GM15510 (cell line): ENCODE data around the gene SCAF1.

Experiments
- POLR2A ChIP-seq: IDR thresholded peaks from 3 replicates; pipeline ENCODE4 v1.6.1; 2011; ENCODE audit warnings: borderline replicate concordance; ENCODE audit not compliant: insufficient read length; ENCODE audit errors: extremely low read depth

The SCAF1 gene

DNA sequence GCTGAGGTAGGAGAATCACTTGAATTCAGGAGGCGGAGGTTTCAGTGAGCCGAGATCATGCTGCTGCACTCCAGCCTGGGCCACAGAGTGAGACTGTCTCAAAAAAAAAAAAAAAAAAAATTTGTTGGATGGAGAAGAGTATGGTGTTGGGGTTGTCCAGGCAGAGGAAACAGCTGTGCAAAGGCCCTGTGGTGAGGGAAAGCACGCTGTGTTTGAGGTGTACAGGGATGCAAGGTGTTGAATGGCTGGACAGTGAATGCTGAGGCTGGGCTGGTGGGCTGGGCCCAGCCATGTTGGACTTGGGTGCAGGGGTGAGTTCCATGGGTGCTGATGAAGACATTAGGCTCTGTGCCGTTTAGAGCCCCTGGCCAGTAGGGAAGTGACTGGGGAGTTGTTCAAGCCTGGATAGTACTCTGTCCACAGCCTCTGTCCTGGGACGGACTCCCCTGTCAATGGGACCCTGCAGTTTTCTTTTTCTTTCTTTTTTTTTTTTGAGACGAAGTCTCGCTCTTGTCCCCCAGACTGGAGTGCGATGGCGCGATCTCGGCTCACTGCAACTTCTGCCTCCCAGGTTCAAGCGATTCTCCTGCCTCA is 32.4 kb upstream of the SCAF1 start:
- TF ChIP-seq POLR2A, result no peak

DNA sequence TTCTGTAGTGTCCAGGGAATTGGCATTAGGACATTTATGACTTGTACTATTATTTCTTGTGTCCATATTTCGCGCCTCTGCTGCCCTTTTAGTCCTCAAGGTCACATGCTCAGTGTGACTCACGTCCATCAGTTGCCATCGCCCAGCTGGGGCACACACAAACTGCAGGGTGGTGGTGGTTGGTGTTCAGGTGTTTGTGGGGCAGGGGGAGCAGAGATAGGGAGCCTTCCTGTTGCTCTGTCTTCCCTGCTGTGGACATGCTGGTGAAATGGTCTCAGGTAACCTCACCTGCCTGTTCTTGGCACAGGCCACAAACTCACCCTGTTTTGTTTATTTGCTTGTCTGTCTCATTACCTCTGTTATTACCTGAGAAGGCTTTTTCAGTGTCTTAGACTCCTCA is 28.6 kb upstream of the SCAF1 start:
- no peak for TF ChIP-seq POLR2A

DNA sequence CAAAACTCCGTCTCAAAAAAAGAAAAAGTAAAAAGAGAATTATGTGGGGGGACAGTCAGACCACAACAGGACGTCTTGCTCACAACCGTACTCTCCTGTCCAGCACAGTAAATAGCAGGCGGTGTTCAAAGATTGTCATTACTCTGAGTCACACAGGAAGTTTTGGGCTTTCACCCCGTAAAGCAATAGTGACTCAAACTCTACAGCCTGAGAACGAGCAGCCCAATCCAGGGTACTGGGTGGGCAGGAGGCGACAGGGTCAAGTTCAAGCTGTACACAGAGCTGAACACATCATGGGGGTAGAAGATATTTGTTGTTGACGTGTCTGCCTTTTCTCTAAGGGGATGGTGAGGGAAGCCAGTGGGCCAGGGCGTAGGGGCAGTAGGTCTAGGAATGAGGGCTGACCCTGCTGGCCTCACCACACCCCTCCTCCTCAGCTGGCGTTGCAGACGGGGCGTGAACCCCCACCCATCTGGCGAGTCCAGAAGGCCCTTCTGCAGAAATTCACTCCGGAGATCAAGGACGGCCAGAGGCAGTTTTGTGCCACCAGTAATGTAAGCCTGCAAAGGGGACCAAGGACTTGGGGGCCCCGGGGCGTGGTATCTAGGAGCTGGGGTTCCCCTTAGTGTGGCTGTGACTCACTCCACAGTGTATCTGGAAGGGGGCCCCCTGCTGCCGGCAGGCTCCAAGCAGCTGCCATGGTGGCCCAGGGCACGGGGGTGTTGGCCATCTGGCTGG is 27.7 kb upstream of the SCAF1 start:
- no peak for TF ChIP-seq POLR2A

- no peak for TF ChIP-seq POLR2A
Observed at GRCh38 chr19:49615861-49616260, 26.1 kb upstream of the SCAF1 start.

GRCh38 chr19:49616532-49616931 is 25.5 kb upstream of the SCAF1 start:
- TF ChIP-seq POLR2A, result no peak

DNA sequence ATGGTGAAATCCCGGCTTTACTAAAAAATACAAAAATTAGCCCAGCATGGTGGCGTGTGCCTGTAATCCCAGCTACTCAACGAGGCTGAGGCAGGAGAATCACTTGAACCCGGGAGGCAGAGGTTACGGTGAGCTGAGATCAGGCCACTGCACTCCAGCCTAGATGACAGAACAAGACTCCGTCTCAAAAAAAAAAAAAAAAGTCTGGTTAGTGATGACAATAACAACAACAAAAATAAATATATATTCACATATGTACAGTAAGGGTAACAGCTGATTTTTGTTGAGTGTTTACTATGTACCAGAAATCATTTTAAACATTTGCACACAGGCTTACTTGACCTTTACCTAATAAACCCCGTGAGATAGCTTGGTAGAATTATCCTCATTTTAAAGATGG is 25.1 kb upstream of the SCAF1 start:
- no peak for TF ChIP-seq POLR2A

- no peak for TF ChIP-seq POLR2A
Observed at GRCh38 chr19:49624967-49625910, 16.8 kb upstream of the SCAF1 start.

GRCh38 chr19:49626226-49626625 is 15.8 kb upstream of the SCAF1 start:
- TF ChIP-seq POLR2A, result no peak

- TF ChIP-seq POLR2A, result no peak
Observed at GRCh38 chr19:49629659-49630058, 12.3 kb upstream of the SCAF1 start.

DNA sequence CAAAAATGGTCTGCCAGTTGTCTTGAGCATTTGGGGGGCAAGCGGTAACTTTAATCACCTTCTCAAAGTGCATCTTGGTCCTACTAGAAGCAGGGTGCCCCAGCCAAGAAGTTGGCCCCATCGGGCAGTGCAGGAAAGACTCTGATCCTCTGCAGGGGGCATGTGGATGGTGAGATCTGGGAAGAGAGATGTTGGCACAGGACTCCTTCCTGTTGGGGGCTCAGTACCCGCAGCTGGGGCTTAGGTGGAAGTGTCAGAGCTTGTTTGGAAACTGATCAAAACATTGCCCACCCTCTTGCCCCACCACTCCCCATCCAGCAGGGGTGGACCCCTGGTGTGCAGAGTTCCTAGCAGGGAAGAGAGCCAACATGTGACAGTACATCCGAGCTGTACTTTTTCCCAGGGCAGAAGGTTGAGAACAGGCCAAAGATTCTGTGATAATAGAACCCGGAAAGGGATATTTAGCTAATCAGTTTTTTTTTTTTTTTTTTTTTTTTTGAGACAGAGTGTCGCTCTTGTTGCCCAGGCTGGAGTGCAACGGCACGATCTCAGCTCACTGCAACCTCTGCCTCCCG is 10.9 kb upstream of the SCAF1 start:
- no peak for TF ChIP-seq POLR2A

GRCh38 chr19:49631610-49632192 is 10.3 kb upstream of the SCAF1 start:
- TF ChIP-seq POLR2A, result no peak

GRCh38 chr19:49632576-49632975 is 9.4 kb upstream of the SCAF1 start:
- TF ChIP-seq POLR2A, result no peak

GRCh38 chr19:49635530-49636232 is 6.3 kb upstream of the SCAF1 start:
- TF ChIP-seq POLR2A, result no peak

GRCh38 chr19:49636233-49636932 is 5.6 kb upstream of the SCAF1 start:
- TF ChIP-seq POLR2A, result no peak
